Frontal cortex (tissue), 4 donors: ENCODE results near the gene SLC66A2. TPM values are rescaled to one million over a fixed set of nuclear protein-coding genes. Genes with fewer than 3 reads are reported as not detected.
"Not testable (repeated sequence)": the region's sequence is repeated elsewhere in the genome, so short reads cannot be mapped to it uniquely, and the experiment has no call there.

Source experiments
- DNase-seq, 2 donors: peaks; one replicate each; pipeline ENCODE4 v3.0.0; 2012; ENCODE audit warnings: low spot score in 2 of 2
- FAIRE-seq: peaks from 2 replicates; lab custom pipeline; 2012; peaks lifted over from hg19 to GRCh38; lab: Jason Lieb, UNC
- total RNA-seq: library from RNA; depleted of rRNA; stranded (reverse); fragments of >200 nt; gene quantifications from one replicate; pipeline ENCODE4 v1.2.3, GENCODE V29; 2014
- donor health status: control.
- donor health status: control.
- donor health status: control.

The SLC66A2 gene
- total RNA-seq, 1 donor from 2014 or later, result 29.8 TPM

DNA sequence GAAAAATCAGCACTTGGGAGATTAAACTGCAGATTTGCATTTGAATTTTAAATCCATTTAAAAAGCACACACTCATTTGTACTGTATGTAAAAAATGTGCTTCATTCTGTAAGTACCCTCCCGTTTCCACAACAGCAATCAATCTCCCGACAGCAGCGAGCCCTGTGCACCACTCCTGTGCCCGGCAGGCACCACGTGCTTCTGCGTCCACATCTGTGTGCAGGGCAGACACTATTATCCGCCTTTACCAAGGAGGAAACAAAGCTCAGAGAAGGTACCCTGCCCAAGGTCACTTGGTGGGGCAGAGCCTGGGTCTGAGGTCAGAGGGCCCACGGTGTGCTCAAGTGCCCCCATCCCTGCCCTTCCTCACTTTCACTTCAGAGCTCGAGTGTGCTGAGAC lies 20.5 kb upstream of the SLC66A2 start:
- no peak for DNase-seq
- FAIRE-seq, result no peak

DNA sequence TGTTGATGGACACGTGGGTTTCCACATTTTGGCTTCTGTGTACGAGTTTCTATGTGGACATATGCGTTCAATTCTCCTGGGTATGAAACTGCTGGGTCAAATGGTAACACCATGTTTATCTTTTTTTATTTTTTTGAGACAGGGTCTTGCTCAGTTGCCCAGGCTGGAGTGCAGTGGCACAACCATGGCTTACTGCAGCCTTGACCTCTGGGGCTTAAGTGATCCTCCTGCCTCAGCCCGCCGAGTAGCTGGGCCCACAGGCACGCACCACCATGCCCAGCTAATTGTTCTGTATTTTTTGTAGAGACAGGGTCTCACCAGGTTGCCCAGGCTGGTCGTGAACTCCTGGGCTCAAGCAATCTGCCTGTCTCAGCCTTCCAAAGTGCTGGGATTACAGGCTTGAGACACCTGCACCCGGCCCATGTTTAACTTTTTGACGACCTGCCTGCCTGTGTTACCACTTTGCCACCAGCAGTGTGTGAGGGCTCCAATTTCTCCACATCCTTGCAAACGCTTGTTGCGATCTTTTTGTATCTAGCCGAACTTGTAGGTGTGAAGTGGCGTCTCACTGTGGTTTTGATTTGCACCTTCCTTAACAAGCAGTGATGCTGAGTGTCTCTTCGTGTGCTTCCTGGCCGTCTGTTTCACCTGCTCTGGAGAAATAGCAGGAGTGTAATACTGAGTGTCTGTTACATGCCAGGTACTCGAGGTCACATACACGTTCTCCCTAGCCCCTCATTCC lies 19.9 kb upstream of the SLC66A2 start:
- FAIRE-seq, result no peak
- DNase-seq, result no peak

GRCh38 chr18:79970419-79971133 lies 19.1 kb upstream of the SLC66A2 start:
- FAIRE-seq (no peak), DNase-seq (no peak)

- FAIRE-seq (no peak), DNase-seq (peak; percentile 48 to 61)
Observed at GRCh38 chr18:79965119-79965902, 13.9 kb upstream of the SLC66A2 start.

GRCh38 chr18:79964330-79965118 lies 13.1 kb upstream of the SLC66A2 start, which contains the start of gene HSBP1L1:
Gene HSBP1L1, plus strand, starts transcription at chr18:79964643. Its CDS starts 93 bp downstream, at chr18:79964736.
- no peak for FAIRE-seq
- DNase-seq, result peak; percentile 65 to 73

GRCh38 chr18:79963658-79964329 lies 12.3 kb upstream of the SLC66A2 start:
- no peak for FAIRE-seq
- no peak for DNase-seq

DNA sequence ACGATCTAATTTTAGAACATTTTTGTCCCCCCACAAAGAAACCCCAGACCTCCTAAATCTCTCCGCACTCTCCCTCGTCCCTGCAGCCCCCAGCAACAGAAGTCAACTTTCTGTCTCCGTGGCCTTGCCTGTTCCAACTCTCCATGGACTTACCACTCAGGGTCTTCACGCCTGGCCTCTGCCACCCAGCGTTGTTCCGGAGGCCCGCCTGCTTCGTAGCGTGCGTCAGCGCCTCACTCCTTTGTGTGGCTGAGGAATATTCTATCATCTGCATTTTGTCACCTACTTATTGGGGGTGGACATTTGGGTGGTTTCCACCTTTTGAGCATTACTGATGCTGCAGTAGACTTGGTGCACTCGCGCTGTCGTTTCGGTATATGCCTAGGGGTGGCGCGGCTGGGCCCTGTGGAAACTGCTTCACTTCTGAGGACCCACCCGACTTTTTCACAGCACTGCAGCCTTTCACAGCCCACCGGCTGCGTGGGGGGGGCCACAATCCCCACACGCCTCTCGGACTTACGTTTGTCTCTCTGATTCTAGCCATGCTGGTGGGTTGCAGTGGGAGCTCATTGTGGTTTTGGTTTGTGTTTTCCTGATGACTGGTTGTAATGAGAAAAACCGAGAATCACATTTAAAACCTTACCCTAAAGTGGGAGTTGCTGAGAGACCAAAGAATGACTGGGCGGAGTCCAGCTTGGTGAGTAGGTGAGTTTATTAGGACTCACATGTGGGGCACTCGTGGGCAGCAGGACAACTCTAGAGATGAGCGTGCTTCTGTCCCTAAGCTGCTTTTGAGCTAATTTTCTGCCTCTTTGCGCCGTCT lies 11.6 kb upstream of the SLC66A2 start:
- FAIRE-seq, result no peak
- DNase-seq, result no peak

GRCh38 chr18:79962311-79962710 lies 10.9 kb upstream of the SLC66A2 start:
- FAIRE-seq (no peak), DNase-seq (no peak)

- DNase-seq (no peak), FAIRE-seq (no peak)
Observed at GRCh38 chr18:79961527-79962291, 10.3 kb upstream of the SLC66A2 start.

DNA sequence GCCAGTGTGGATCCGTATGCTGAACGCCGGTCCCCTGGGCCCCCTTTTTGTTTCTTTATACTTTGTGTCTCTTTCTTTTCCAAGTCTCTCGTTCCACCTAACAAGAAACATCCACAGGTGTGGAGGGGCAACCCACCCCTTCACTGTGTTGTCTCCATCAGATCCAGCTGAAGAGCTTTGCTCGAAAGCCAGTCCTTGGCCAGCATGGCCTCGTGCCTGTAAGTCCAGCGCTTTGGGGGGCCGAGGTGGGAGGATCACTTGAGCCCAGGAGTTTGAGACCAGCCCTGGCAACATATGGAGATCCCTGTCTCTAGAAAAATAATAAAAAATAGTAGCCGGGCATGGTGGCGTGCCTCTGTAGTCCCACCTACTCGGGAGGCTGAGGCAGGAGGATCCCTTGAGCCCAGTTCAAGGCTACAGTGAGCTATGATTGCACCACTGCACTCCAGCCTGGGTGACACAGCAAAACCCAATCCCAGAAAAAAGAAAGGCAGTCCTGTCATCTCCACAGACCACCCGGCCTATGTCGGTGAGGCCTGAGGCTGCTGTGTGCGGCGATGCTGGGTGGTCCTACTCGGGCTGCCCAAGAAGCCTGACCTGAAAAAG lies 9.6 kb upstream of the SLC66A2 start:
- no peak for DNase-seq
- FAIRE-seq, result no peak

DNA sequence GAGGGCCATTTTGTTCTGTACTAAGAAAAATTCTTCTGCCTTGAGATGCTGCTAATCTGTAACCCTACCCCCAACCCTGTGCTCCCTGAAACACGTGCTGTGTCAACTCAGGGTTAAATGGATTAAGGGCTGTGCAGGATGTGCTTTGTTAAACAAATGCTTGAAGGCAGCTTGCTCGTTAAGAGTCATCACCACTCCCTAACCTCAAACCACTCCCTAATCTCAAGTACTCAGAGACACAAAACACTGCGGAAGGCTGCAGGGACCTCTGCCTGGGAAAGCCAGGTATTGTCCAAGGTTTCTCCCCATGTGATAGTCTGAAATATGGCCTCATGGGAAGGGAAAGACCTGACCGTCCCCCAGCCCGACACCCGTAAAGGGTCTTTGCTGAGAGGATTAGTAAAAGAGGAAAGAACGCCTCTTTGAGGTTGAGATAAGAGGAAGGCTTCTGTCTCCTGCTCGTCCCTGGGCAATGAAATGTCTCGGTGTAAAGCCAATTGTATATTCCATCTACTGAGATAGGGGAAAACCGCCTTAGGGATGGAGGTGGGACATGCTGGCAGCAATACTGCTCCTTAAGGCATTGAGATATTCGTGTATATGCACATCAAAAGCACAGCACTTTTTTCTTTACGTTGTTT lies 8.8 kb upstream of the SLC66A2 start:
- not testable (repeated sequence) for FAIRE-seq, DNase-seq

- FAIRE-seq (no peak), DNase-seq (no peak)
Observed at GRCh38 chr18:79958981-79959380, 7.5 kb upstream of the SLC66A2 start.

DNA sequence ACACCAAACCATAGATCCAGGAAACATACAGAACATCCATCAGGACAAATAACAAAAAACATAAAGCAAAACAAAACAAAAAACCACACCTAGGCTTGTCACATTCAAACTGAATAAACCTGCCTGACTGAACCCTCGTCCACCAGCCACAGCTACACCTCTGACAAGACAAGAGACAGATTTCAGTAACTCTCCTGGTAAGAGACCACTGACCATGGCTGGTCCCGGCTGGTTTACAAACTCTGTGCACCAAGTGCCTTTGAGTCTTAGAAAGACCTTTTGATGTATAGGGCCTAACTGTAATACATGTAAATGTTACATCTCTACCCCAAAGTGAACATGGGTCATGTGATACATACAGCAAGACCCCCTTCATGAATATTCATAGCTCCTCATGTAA lies 4.8 kb upstream of the SLC66A2 start:
- DNase-seq, result no peak
- FAIRE-seq, result no peak

- FAIRE-seq (no peak), DNase-seq (no peak)
Observed at GRCh38 chr18:79955302-79956075, 4.0 kb upstream of the SLC66A2 start.

DNA sequence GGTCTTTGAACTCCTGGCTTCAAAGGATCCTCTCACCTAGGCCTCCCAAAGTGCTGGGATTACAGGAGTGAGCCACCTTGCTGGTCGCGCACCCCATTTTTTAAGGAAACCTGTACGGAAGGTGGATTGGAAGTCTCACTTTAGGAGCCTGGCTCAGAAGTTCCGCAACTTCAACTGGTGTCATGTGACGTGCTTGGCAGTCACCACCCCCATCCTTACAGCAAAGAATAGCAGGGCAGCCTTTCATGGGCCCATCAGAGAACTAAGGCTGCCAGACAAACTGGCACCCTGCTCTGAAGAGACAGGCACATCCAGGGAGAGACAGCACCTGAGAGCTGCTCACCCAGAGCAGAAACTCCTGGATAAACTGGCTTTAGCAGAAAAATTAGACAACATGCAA lies 3.3 kb upstream of the SLC66A2 start:
- no peak for FAIRE-seq
- DNase-seq, result no peak
